Astrocyte of the hippocampus (primary cell): Measurements from ENCODE around the gene GABRD.

Experiments used
- DNase-seq: peaks from one replicate; pipeline ENCODE4 v3.0.0; 2011; ENCODE audit warnings: low read depth, low spot score

The GABRD gene

GRCh38 chr1:2018217-2019171 is 651 bp upstream of the GABRD start:
- no peak for DNase-seq

DNA sequence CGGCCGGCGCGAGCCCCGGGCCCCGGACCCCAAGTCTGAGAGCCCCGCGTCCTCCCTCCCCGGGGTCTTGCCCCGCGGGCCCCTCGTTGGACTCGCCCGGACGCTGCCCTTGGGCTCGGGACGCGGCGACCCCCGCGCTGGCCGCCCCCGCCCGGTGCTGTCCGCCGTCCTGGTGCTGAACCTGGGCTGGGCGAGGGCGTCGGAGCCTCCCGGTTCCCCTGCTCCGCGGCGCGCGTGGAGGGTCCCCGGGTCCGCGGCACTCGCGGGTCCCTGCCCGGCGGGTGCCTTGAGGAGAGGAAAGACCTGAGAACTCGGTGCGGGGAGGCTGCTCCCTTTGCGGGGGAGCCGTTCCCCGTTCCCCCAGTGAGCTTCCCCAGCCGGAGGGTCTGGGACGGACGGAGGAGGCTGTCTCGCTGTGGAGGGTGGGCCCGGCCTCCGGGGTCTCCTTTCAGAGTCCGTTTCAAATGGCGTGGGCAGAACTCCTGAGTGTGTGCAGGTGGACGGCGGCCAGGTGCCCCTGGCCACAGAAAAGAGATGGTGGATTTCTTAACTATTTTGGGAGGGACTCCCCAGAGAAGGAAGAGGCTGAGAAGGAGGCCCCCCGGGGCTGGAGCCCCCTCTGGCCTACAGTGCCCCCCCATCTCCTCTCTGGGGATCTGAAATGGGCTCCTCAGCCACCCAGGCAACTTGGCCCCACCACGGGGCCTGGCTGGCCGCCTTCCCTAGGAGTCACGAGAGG is 595 bp downstream of the GABRD start:
- peak; percentile 57 for DNase-seq

- DNase-seq = no peak
These were observed 1.1 kb downstream of the GABRD start for GRCh38 chr1:2020310-2020655.

GRCh38 chr1:2021550-2021949 is 2.4 kb downstream of the GABRD start:
- DNase-seq = no peak

GRCh38 chr1:2022063-2022770 is 3.1 kb downstream of the GABRD start:
- no peak for DNase-seq

DNA sequence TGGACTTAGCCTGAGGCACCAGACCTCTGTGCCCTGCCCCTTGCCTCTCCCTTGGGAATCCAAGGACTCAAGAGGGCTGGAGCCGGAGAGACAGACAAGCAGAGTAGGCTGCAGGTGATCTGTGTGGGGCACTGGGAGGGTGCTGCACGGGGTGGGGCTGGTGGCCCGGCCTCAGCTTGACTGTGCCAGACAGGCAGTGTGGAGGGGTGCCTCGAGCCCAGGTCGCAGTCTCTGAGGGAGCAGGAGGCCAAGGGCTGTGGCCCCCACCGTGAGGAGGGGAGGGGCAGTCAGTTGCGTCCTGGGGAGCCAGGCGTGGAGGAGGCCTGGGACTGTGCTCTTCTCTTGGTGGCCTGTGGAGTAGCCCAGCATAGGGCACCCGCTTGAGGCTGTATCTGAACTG is 4.0 kb downstream of the GABRD start:
- DNase-seq = no peak

GRCh38 chr1:2024451-2024850 is 5.3 kb downstream of the GABRD start:
- no peak for DNase-seq

GRCh38 chr1:2024887-2025286 is 5.7 kb downstream of the GABRD start:
- no peak for DNase-seq

- DNase-seq = no peak
These were observed 6.4 kb downstream of the GABRD start for GRCh38 chr1:2025491-2025981.

DNA sequence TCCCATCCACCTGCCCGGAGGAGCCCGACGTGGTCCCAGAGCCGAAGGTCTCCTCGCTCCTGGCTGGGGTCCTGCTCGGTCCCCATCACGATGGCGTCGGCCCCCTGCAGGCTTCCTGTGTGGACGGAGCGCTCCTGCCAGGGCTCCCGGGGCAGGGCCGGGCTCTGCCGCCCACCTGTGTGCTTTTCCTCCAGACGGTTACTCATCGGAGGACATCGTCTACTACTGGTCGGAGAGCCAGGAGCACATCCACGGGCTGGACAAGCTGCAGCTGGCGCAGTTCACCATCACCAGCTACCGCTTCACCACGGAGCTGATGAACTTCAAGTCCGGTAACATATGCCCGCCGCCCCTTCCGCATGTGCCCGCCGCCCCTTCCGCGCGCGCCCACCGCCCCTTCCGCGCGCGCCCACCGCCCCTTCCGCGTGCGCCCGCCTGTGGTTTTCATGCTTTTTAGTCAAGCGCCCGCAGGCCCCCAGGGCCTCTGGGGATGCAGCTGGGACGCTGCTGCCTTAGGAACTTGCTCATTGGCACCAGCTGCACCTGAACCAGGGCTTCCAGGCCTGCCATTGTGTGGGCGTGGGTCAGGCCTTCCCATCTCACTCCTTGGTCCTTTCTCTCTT is 8.9 kb downstream of the GABRD start:
- no peak for DNase-seq

DNA sequence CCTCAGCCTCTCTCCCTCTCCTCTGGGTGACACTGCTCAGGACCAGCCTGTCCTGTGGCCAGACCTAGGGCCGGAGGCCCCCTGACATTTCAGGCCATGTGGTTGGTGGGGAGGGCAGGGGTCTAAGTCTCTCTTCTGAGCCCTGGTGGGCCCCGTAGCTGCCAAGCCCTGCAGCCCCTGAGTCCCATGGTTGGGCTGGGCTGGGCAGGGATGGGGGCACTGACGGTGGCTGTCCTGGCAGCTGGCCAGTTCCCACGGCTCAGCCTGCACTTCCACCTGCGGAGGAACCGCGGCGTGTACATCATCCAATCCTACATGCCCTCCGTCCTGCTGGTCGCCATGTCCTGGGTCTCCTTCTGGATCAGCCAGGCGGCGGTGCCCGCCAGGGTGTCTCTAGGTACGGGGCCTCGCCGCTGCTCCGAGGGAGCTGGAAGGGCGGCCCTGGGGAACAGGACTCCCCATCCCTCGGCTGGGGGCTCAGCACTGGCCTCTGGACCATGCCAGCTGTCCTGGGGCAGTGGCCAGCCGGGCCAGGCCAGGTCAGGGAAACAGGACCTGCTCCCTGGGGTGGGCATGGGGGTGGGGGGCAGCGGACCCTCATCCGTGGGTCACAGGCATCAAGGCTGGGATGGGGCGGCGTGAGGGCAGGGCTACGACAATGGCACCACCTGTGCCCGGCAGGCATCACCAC is 9.9 kb downstream of the GABRD start:
- no peak for DNase-seq

DNA sequence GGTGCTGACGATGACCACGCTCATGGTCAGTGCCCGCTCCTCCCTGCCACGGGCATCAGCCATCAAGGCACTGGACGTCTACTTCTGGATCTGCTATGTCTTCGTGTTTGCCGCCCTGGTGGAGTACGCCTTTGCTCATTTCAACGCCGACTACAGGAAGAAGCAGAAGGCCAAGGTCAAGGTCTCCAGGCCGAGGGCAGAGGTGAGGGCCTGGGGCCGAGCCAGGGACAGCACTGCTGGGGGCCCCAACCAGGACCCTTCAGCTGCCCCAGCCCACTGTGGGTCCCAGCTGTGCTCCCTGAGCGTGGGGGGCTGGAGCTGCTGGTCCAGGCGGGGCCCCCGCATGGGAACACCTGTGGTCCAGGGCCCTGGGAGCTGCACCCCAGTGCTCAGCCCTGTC is 10.4 kb downstream of the GABRD start:
- no peak for DNase-seq

- DNase-seq = no peak
These were observed 11.1 kb downstream of the GABRD start for GRCh38 chr1:2030076-2030871.

DNA sequence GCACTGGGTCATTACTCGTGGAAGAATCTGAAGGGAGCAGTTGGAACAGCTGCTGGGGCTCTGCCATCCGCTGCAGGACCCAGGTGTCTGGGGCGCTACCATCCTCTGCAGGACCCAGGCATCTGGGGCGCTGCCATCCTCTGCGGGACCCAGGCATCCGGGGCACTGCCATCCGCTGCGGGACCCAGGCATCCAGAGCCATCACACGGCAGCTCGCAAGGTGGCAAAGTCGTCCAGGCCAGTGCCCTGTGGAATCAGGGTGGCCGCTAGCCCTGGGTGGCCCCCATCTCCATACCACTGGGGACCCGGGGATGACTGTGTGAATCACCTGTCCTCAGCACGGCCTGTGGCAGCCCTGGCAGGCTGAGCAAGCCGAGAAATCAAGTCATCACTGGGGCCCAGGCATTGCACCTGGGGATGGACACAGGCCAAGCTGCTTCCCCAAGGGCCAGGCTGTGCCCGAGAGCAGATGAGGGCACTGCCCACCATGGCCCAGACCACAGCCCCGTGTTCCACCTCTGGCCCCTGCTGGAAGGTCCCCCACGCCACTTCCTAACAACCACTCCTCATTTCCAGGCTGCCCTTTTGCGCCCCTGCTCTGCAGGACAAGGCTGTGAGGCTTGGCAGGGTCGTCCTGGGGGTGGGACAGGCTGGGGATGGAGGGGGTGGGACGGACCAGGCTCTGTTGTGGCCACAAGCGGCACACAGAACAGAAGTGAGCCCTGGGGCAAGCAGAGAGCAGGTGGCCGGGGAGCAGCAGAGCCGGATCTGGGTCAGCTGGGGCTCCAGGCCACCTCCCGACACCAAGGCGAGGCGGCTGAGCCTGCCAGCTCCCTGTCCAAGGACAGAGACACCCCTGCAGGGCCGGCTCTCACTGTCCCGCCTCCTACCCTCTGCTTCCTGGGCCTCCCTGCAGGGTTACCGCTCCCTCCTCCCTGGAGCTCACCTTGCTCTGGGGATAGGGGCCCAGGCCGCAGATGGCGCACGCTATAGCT is 12.7 kb downstream of the GABRD start:
- DNase-seq = no peak

DNA sequence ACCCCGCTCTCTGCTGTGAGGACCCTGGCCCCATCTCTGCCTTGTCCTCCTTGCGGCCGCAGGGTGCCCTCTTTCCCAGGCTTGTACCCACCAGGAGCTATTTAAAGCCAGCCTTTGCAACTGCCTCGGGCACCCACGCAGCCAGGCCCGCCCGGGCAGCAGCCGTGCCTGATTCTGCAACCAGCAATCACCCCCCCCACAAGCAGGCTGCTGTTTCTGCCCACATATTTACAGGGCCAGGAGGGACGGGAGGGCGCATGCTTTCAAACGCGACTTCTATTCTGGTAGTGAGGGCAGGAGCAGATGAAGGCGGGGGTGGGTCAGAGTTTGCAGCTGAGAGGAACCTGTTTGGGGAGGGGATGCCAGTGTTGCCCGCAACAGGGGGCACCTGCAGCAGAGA is 13.6 kb downstream of the GABRD start:
- no peak for DNase-seq

- no peak for DNase-seq
These were observed 14.0 kb downstream of the GABRD start for GRCh38 chr1:2033165-2033564.

DNA sequence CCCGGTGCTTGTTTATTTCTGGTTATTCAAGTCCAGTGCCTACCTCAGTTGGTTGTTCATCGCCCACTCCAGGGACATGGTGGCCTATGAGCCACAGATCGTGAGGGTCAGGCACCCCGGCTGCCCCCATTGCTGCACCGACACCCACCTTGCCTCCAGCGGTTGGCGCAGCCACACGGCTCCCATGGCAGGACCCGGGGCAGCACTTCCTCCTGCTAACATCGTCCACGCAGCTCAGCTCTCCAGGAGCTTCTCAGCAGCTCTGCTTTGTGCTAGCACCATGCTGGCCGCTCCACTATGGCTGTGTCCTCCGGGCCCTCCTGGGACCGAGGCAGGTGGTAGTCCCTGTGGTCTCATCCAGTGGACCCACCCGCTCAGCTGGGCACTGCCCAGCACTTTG is 17.1 kb downstream of the GABRD start:
- no peak for DNase-seq

- no peak for DNase-seq
These were observed 18.3 kb downstream of the GABRD start for GRCh38 chr1:2037314-2037979.

- DNase-seq = no peak
These were observed 19.1 kb downstream of the GABRD start for GRCh38 chr1:2038229-2038628.
